GM15510 (cell line): ENCODE data around the gene BRCA2.

Source experiments
- POLR2A ChIP-seq: IDR thresholded peaks from 3 replicates; pipeline ENCODE4 v1.6.1; 2011; ENCODE audit warnings: borderline replicate concordance; ENCODE audit not compliant: insufficient read length; ENCODE audit errors: extremely low read depth

Gene BRCA2

GRCh38 chr13:32300920-32301319 is 14.4 kb upstream of the BRCA2 start:
- TF ChIP-seq POLR2A: no peak

- no peak for TF ChIP-seq POLR2A
Observed at GRCh38 chr13:32302461-32302860, 12.8 kb upstream of the BRCA2 start.

- no peak for TF ChIP-seq POLR2A
Observed at GRCh38 chr13:32305646-32306045, 9.7 kb upstream of the BRCA2 start.

GRCh38 chr13:32309312-32310133 is 5.8 kb upstream of the BRCA2 start:
- no peak for TF ChIP-seq POLR2A

- TF ChIP-seq POLR2A: no peak
Observed at GRCh38 chr13:32310134-32310706, 5.1 kb upstream of the BRCA2 start.

- no peak for TF ChIP-seq POLR2A
Observed at GRCh38 chr13:32311188-32311897, 4.0 kb upstream of the BRCA2 start.

GRCh38 chr13:32314271-32315237 is 754 bp upstream of the BRCA2 start:
- TF ChIP-seq POLR2A: no peak

- TF ChIP-seq POLR2A: no peak
Observed at GRCh38 chr13:32316028-32316339, 676 bp downstream of the BRCA2 start.

- no peak for TF ChIP-seq POLR2A
Observed at GRCh38 chr13:32316501-32316900, 1.2 kb downstream of the BRCA2 start.

- TF ChIP-seq POLR2A: no peak
Observed at GRCh38 chr13:32317716-32318465, 2.6 kb downstream of the BRCA2 start.

GRCh38 chr13:32320528-32320927 is 5.2 kb downstream of the BRCA2 start:
- TF ChIP-seq POLR2A: no peak

- no peak for TF ChIP-seq POLR2A
Observed at GRCh38 chr13:32323912-32324311, 8.6 kb downstream of the BRCA2 start.

GRCh38 chr13:32330441-32330840 is 15.1 kb downstream of the BRCA2 start:
- no peak for TF ChIP-seq POLR2A

- no peak for TF ChIP-seq POLR2A
Observed at GRCh38 chr13:32334671-32335070, 19.4 kb downstream of the BRCA2 start.
